ENCODE measurements around the gene TP53I11. TPM values are rescaled to one million over a fixed set of nuclear protein-coding genes. Genes with fewer than 3 reads are reported as not detected.

Gene TP53I11
- total RNA-seq, 1 donor from 2014 or later = 23.1 TPM

GRCh38 chr11:44983786-44984185 is 33.1 kb upstream of the TP53I11 start:
- H3K79me2 ChIP-seq (ENCODE audit: low read depth) = no peaks in the 10 kb centered on the region
- H3K9me3 ChIP-seq (ENCODE audit: low read depth) = no peaks in the 10 kb centered on the region
- H3K36me3 Mint-ChIP-seq = no peaks in the 10 kb centered on the region
- peaks cover 24% of the 10 kb centered on the region for H3K27me3 Mint-ChIP-seq (ENCODE audit: insufficient read depth, low read depth)
- peaks cover 17% of the 10 kb centered on the region for H3K4me1 Mint-ChIP-seq
- TF ChIP-seq EZH2 (IDR thresholded peaks at IDR 0.05) (no peak), CTCF (IDR thresholded peaks at IDR 0.05) (no peak), EZH2phosphoT487 (IDR thresholded peaks at IDR 0.05) (no peak)
- no peak for DNase-seq (ENCODE audit: low spot score)
- peaks cover 5% of the 10 kb centered on the region for H3K9me3 Mint-ChIP-seq
- H3K4me2 ChIP-seq = no peak overlapping the region
- no peak overlapping the region for H3K4me3 Mint-ChIP-seq
- H4K20me1 ChIP-seq (ENCODE audit: low read depth) = no peaks in the 10 kb centered on the region
- no peak overlapping the region for H3K4me3 ChIP-seq
- no peak overlapping the region for H2AFZ ChIP-seq (replicated peaks)
- H3K27me3 ChIP-seq = no peaks in the 10 kb centered on the region
- H3F3A ChIP-seq (ENCODE audit: low read depth) = peaks cover 14% of the 10 kb centered on the region
- H3K36me3 ChIP-seq = no peaks in the 10 kb centered on the region
- peaks cover 23% of the 10 kb centered on the region for H3K4me1 ChIP-seq
- H3K9ac ChIP-seq = no peak overlapping the region
- H3K27ac ChIP-seq = no peak overlapping the region
- H3K27ac Mint-ChIP-seq = no peak overlapping the region

GRCh38 chr11:44982496-44983062 is 31.9 kb upstream of the TP53I11 start:
- no peaks in the 10 kb centered on the region for H3K27me3 ChIP-seq
- DNase-seq (ENCODE audit: low spot score) = no peak
- H3K4me2 ChIP-seq = no peak overlapping the region
- Mint-ChIP-seq H3K4me1 (peaks cover 17% of the 10 kb centered on the region), H3K27ac (peak overlapping the region; percentile 70), H3K4me3 (no peak overlapping the region), H3K9me3 (peaks cover 5% of the 10 kb centered on the region), H3K36me3 (no peaks in the 10 kb centered on the region), H3K27me3 (ENCODE audit: insufficient read depth, low read depth) (peaks cover 20% of the 10 kb centered on the region)
- H3K4me3 ChIP-seq = no peak overlapping the region
- no peak overlapping the region for H3K27ac ChIP-seq
- peaks cover 30% of the 10 kb centered on the region for H3K4me1 ChIP-seq
- no peak overlapping the region for H3K9ac ChIP-seq
- no peaks in the 10 kb centered on the region for H4K20me1 ChIP-seq (ENCODE audit: low read depth)
- peaks cover 26% of the 10 kb centered on the region for H3F3A ChIP-seq (ENCODE audit: low read depth)
- H3K9me3 ChIP-seq (ENCODE audit: low read depth) = no peaks in the 10 kb centered on the region
- TF ChIP-seq EZH2 (IDR thresholded peaks at IDR 0.05) (no peak), CTCF (IDR thresholded peaks at IDR 0.05) (no peak), EZH2phosphoT487 (IDR thresholded peaks at IDR 0.05) (no peak)
- no peaks in the 10 kb centered on the region for H3K79me2 ChIP-seq (ENCODE audit: low read depth)
- no peak overlapping the region for H2AFZ ChIP-seq (replicated peaks)
- H3K36me3 ChIP-seq = no peaks in the 10 kb centered on the region

GRCh38 chr11:44980533-44981427 is 30.1 kb upstream of the TP53I11 start:
- Histone ChIP-seq H3K27me3 (no peaks in the 10 kb centered on the region), H3K36me3 (no peaks in the 10 kb centered on the region), H3K9ac (no peak overlapping the region), H3K9me3 (ENCODE audit: low read depth) (no peaks in the 10 kb centered on the region), H4K20me1 (ENCODE audit: low read depth) (no peaks in the 10 kb centered on the region), H3K4me3 (no peak overlapping the region), H3K4me1 (peaks cover 41% of the 10 kb centered on the region), H3F3A (ENCODE audit: low read depth) (peaks cover 37% of the 10 kb centered on the region), H3K79me2 (ENCODE audit: low read depth) (no peaks in the 10 kb centered on the region), H3K27ac (no peak overlapping the region), H3K4me2 (no peak overlapping the region), H2AFZ (replicated peaks) (no peak overlapping the region)
- Mint-ChIP-seq H3K9me3 (peaks cover 5% of the 10 kb centered on the region), H3K36me3 (no peaks in the 10 kb centered on the region), H3K27ac (no peak overlapping the region), H3K27me3 (ENCODE audit: insufficient read depth, low read depth) (peaks cover 15% of the 10 kb centered on the region), H3K4me3 (no peak overlapping the region), H3K4me1 (peaks cover 23% of the 10 kb centered on the region)
- no peak for TF ChIP-seq EZH2phosphoT487 (IDR thresholded peaks at IDR 0.05)
- no peak for TF ChIP-seq EZH2 (IDR thresholded peaks at IDR 0.05)
- TF ChIP-seq CTCF (IDR thresholded peaks at IDR 0.05) = no peak
- DNase-seq (ENCODE audit: low spot score) = no peak

All from neural progenitor cell (in vitro differentiated cells).